Dendritic cell treated with granulocyte-macrophage colony-stimulating factor and Interleukin-4, amounts not matched to agents 40 ng/mL and 50 ng/mL, for 4 days (primary cell): ENCODE data around the gene TSBP1.
"Not testable (repeated sequence)": the region's sequence is repeated elsewhere in the genome, so short reads cannot be mapped to it uniquely, and the experiment has no call there.

Experiments used
- H3K27ac Mint-ChIP-seq: one replicate; pipeline ENCODE4 v1.8.0; 2022; ENCODE audit warnings: mild to moderate bottlenecking, mixed read lengths
- H3K27me3 Mint-ChIP-seq: one replicate; pipeline ENCODE4 v1.8.0; 2022; ENCODE audit warnings: mild to moderate bottlenecking, mixed read lengths
- H3K36me3 Mint-ChIP-seq: one replicate; pipeline ENCODE4 v1.8.0; 2022; ENCODE audit warnings: low read depth, mixed read lengths
- H3K4me1 Mint-ChIP-seq: one replicate; pipeline ENCODE4 v1.8.0; 2022; ENCODE audit warnings: low read depth, mixed read lengths
- H3K4me3 Mint-ChIP-seq: one replicate; pipeline ENCODE4 v1.8.0; 2022; ENCODE audit warnings: mild to moderate bottlenecking, moderate library complexity, mixed read lengths
- H3K9me3 Mint-ChIP-seq: one replicate; pipeline ENCODE4 v1.8.0; 2022; ENCODE audit warnings: mixed read lengths
- intact Hi-C: fragments of 100-400 bp; cut with micrococcal nuclease; formaldehyde crosslinking; loops from one replicate; pipeline ENCODE4 v1.15.0; 2022

TSBP1 gene

GRCh38 chr6:32396028-32396427 is 24.3 kb upstream of the TSBP1 start:
- Mint-ChIP-seq H3K27ac (no peak overlapping the region), H3K4me3 (no peak overlapping the region), H3K9me3 (no peaks in the 10 kb centered on the region), H3K36me3 (no peaks in the 10 kb centered on the region), H3K27me3 (peaks cover 37% of the 10 kb centered on the region), H3K4me1 (peaks cover 11% of the 10 kb centered on the region)
- intact Hi-C loops, result no loop called here

GRCh38 chr6:32393665-32394420 is 22.1 kb upstream of the TSBP1 start:
- H3K27me3 Mint-ChIP-seq, result peaks cover 31% of the 10 kb centered on the region
- intact Hi-C loops, result no loop called here
- no peaks in the 10 kb centered on the region for H3K36me3 Mint-ChIP-seq
- peaks cover 11% of the 10 kb centered on the region for H3K4me1 Mint-ChIP-seq
- H3K27ac Mint-ChIP-seq, result no peak overlapping the region
- no peak overlapping the region for H3K4me3 Mint-ChIP-seq
- no peaks in the 10 kb centered on the region for H3K9me3 Mint-ChIP-seq

GRCh38 chr6:32391505-32391904 is 19.8 kb upstream of the TSBP1 start:
- H3K27ac Mint-ChIP-seq, result no peak overlapping the region
- intact Hi-C loops, result no loop called here
- H3K4me1 Mint-ChIP-seq, result peaks cover 5% of the 10 kb centered on the region
- H3K4me3 Mint-ChIP-seq, result no peak overlapping the region
- H3K27me3 Mint-ChIP-seq, result peaks cover 47% of the 10 kb centered on the region
- H3K9me3 Mint-ChIP-seq, result no peaks in the 10 kb centered on the region
- no peaks in the 10 kb centered on the region for H3K36me3 Mint-ChIP-seq

GRCh38 chr6:32387589-32388340 is 16.1 kb upstream of the TSBP1 start:
- intact Hi-C loops, result loop anchor here (10.0 kb wide), 1 partner anchor 293 kb away; no protein-coding TSS in a partner anchor
- peaks cover 29% of the 10 kb centered on the region for H3K27me3 Mint-ChIP-seq
- H3K4me1 Mint-ChIP-seq, result peaks cover 3% of the 10 kb centered on the region
- H3K4me3 Mint-ChIP-seq, result no peak overlapping the region
- H3K36me3 Mint-ChIP-seq, result no peaks in the 10 kb centered on the region
- H3K27ac Mint-ChIP-seq, result no peak overlapping the region
- H3K9me3 Mint-ChIP-seq, result no peaks in the 10 kb centered on the region

GRCh38 chr6:32386040-32386439 is 14.3 kb upstream of the TSBP1 start:
- Mint-ChIP-seq H3K36me3 (no peaks in the 10 kb centered on the region), H3K4me1 (peaks cover 6% of the 10 kb centered on the region), H3K27ac (no peak overlapping the region), H3K27me3 (peaks cover 27% of the 10 kb centered on the region), H3K4me3 (no peak overlapping the region), H3K9me3 (no peaks in the 10 kb centered on the region)
- intact Hi-C loops, result loop anchor here (10.0 kb wide), 1 partner anchor 291 kb away; no protein-coding TSS in a partner anchor

- Mint-ChIP-seq H3K27me3 (peaks cover 13% of the 10 kb centered on the region), H3K36me3 (no peaks in the 10 kb centered on the region), H3K4me3 (no peak overlapping the region), H3K27ac (peak overlapping the region; percentile 44), H3K9me3 (no peaks in the 10 kb centered on the region), H3K4me1 (peaks cover 6% of the 10 kb centered on the region)
- intact Hi-C loops, result loop anchor here (10.0 kb wide), 1 partner anchor 288 kb away; no protein-coding TSS in a partner anchor
Observed at GRCh38 chr6:32382757-32383420, 11.2 kb upstream of the TSBP1 start.

- intact Hi-C loops, result no loop called here
- Mint-ChIP-seq H3K9me3 (no peaks in the 10 kb centered on the region), H3K36me3 (no peaks in the 10 kb centered on the region), H3K4me1 (peaks cover 6% of the 10 kb centered on the region), H3K27me3 (peaks cover 10% of the 10 kb centered on the region), H3K4me3 (no peak overlapping the region), H3K27ac (no peak overlapping the region)
Observed at GRCh38 chr6:32379545-32379944, 7.8 kb upstream of the TSBP1 start.

GRCh38 chr6:32375739-32376529 is 4.2 kb upstream of the TSBP1 start:
- H3K36me3 Mint-ChIP-seq, result no peaks in the 10 kb centered on the region
- H3K27ac Mint-ChIP-seq, result no peak overlapping the region
- intact Hi-C loops, result no loop called here
- H3K27me3 Mint-ChIP-seq, result peaks cover 10% of the 10 kb centered on the region
- H3K4me1 Mint-ChIP-seq, result no peaks in the 10 kb centered on the region
- H3K9me3 Mint-ChIP-seq, result no peaks in the 10 kb centered on the region
- no peak overlapping the region for H3K4me3 Mint-ChIP-seq

- H3K27ac Mint-ChIP-seq, result no peak overlapping the region
- H3K27me3 Mint-ChIP-seq, result peaks cover 15% of the 10 kb centered on the region
- intact Hi-C loops, result no loop called here
- H3K4me1 Mint-ChIP-seq, result peaks cover 5% of the 10 kb centered on the region
- no peaks in the 10 kb centered on the region for H3K36me3 Mint-ChIP-seq
- no peak overlapping the region for H3K4me3 Mint-ChIP-seq
- no peaks in the 10 kb centered on the region for H3K9me3 Mint-ChIP-seq
Observed at GRCh38 chr6:32371229-32371628, 474 bp downstream of the TSBP1 start.

GRCh38 chr6:32370505-32370904 is 1.2 kb downstream of the TSBP1 start:
- Mint-ChIP-seq H3K27me3 (peaks cover 14% of the 10 kb centered on the region), H3K27ac (no peak overlapping the region), H3K9me3 (no peaks in the 10 kb centered on the region), H3K4me1 (peaks cover 5% of the 10 kb centered on the region), H3K36me3 (no peaks in the 10 kb centered on the region), H3K4me3 (no peak overlapping the region)
- intact Hi-C loops, result no loop called here

- H3K27ac Mint-ChIP-seq, result no peak overlapping the region
- intact Hi-C loops, result no loop called here
- peaks cover 5% of the 10 kb centered on the region for H3K4me1 Mint-ChIP-seq
- H3K27me3 Mint-ChIP-seq, result peaks cover 16% of the 10 kb centered on the region
- no peaks in the 10 kb centered on the region for H3K9me3 Mint-ChIP-seq
- no peaks in the 10 kb centered on the region for H3K36me3 Mint-ChIP-seq
- no peak overlapping the region for H3K4me3 Mint-ChIP-seq
Observed at GRCh38 chr6:32369660-32370059, 2.0 kb downstream of the TSBP1 start.

GRCh38 chr6:32367644-32368043 is 4.1 kb downstream of the TSBP1 start:
- intact Hi-C loops, result no loop called here
- H3K36me3 Mint-ChIP-seq, result no peaks in the 10 kb centered on the region

GRCh38 chr6:32359225-32359624 is 12.5 kb downstream of the TSBP1 start:
- H3K4me1 Mint-ChIP-seq, H3K4me3 Mint-ChIP-seq, H3K9me3 Mint-ChIP-seq, H3K27ac Mint-ChIP-seq, H3K36me3 Mint-ChIP-seq, intact Hi-C loops, H3K27me3 Mint-ChIP-seq: not testable (repeated sequence)

More at GRCh38 chr6:32367644-32368043, 4.1 kb downstream of the TSBP1 start:
- Mint-ChIP-seq H3K9me3 (no peaks in the 10 kb centered on the region), H3K27ac (no peak overlapping the region), H3K27me3 (peaks cover 21% of the 10 kb centered on the region), H3K4me1 (peaks cover 5% of the 10 kb centered on the region), H3K4me3 (no peak overlapping the region)
